ENCODE results near the gene MTTP. TPM values are rescaled to one million over a fixed set of nuclear protein-coding genes. Genes with fewer than 3 reads are reported as not detected.

MTTP gene
- total RNA-seq, 2 donors from 2014 or later = 1.6 TPM; not detected in 1

GRCh38 chr4:99655308-99656081 lies 80.9 kb downstream of the MTTP start:
- intact Hi-C loops (cut with DNase I, micrococcal nuclease) = no loop called here
- DNase-seq (no peak), ATAC-seq (no peak)

GRCh38 chr4:99657798-99658197 lies 83.2 kb downstream of the MTTP start, which contains the start of gene C4orf54:
Gene C4orf54 (minus strand): TSS chr4:99657828. CDS start chr4:99654648, 3,180 bp downstream.
- intact Hi-C loops (cut with DNase I, micrococcal nuclease) = no loop called here
- ATAC-seq = no peak
- no peak for DNase-seq

GRCh38 chr4:99658666-99659065 lies 84.0 kb downstream of the MTTP start:
- DNase-seq = no peak
- intact Hi-C loops (cut with DNase I, micrococcal nuclease) = no loop called here
- no peak for ATAC-seq

GRCh38 chr4:99661907-99662306 lies 87.3 kb downstream of the MTTP start:
- ATAC-seq (no peak), DNase-seq (no peak)
- intact Hi-C loops (cut with DNase I, micrococcal nuclease) = no loop called here

- intact Hi-C loops (cut with DNase I, micrococcal nuclease) = no loop called here
- no peak for ATAC-seq
- DNase-seq = no peak
These were observed 90.1 kb downstream of the MTTP start for GRCh38 chr4:99664716-99665115.

- DNase-seq = no peak
- intact Hi-C loops (cut with DNase I, micrococcal nuclease) = no loop called here
- ATAC-seq = no peak
These were observed 91.4 kb downstream of the MTTP start for GRCh38 chr4:99665983-99666382.

- intact Hi-C loops (cut with DNase I, micrococcal nuclease) = no loop called here
- no peak for ATAC-seq
- DNase-seq = no peak
These were observed 93.8 kb downstream of the MTTP start for GRCh38 chr4:99668472-99668871.

- ATAC-seq (no peak), DNase-seq (no peak)
- intact Hi-C loops (cut with DNase I, micrococcal nuclease) = no loop called here
These were observed 94.5 kb downstream of the MTTP start for GRCh38 chr4:99669084-99669483.

GRCh38 chr4:99670409-99671073 lies 95.9 kb downstream of the MTTP start:
- intact Hi-C loops (cut with DNase I, micrococcal nuclease) = no loop called here
- ATAC-seq (no peak), DNase-seq (no peak)

Other genes starting within 250 kb of the MTTP start
- gene ADH1C, start 222.1 kb upstream of the MTTP start, total RNA-seq = 100 to 1,000 TPM; 259 to 373 TPM
- gene ADH7, start 139.5 kb upstream of the MTTP start, total RNA-seq = not detected
- gene C4orf17, start 63.8 kb upstream of the MTTP start, total RNA-seq = not detected
- 1 to 10 TPM; 6.5 to 7.1 TPM for gene TRMT10A, start 10.8 kb upstream of the MTTP start, total RNA-seq
- gene C4orf54, start 83.0 kb downstream of the MTTP start, total RNA-seq = under 1 TPM in 1 of 2 donors, not detected in 1; 0.08 TPM
- gene DAPP1, start 242.0 kb downstream of the MTTP start, total RNA-seq = 1 to 10 TPM; 2.0 to 3.4 TPM